ENCODE results near the gene MLLT10.

Gene MLLT10
- total RNA-seq, result 9.5 to 55.1 (median 34.7) reads per million in 17 experiments

DNA sequence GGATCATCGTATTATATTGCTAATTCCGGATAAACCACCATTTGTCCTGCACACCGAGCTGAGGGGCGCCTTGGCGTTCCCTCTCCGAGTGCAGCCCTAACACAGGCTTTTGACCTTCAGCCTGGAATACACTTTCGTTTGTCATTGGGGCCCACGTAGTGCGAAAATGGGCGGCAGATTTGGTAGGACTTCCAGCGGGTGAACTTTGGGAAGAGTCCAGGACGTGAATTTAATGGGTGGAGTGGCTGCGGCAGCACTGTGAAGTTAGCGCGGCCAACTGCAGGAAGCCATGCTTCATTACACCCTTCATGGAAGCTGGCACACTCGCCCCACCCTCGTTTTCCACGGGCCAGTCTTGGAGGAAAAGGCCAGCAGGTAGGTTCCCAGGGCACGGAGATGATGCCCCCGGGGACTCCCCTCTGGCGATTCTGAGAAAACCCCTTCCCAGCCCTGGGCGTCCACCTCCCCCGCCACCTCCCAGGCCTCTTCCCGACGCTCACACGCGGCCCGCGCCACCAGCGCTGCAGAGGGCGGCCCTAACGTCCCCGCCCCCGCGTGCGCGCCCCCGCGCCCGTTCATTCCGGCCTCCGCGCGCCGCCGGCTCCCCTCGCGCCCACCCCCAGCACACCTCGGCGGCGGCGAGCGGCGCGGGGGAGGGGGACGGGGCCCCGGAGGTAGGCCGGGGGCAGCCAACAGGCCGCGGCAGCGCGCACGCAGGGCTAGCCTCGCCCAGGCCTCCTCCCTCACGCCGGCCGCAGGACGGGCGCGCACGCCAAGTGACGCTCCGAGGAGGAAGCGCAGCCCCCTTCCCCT, at the start of gene MLLT10:
MLLT10 (plus strand) TSS at position 766 of the 813 bp plus-strand sequence. CDS start 413 bp downstream, outside the sequence.
- DNase-seq, result peak; percentile 94 to 97 (median 96)

- DNase-seq, result no peak
Measured at GRCh38 chr10:21487416-21488180, 46.4 kb upstream of the MLLT10 start.

GRCh38 chr10:21488246-21488956, 45.6 kb upstream of the MLLT10 start:
- DNase-seq, result no peak

DNA sequence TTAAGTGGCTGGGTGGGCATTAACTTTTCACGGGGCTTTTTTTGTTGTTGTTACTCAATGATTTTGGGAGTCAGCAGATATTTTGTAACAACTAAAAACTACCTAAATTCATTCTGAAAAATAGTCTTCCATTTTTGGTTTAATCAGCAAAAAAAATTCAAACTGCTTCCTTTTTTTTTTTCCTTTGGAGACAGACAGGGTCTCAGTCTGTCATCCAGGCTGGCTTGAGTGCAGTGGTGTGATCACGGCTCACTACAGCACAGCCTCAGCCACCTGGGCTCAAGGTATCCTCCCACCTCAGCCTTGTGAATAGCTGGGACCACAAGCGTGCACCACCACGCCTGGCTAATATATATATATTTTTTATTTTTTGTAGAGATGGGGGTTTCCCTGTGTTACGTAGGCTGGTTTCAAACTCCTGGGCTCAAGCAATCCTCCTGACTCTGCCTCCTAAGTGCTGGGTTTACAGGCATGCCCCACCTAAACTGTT, 45.0 kb upstream of the MLLT10 start:
- DNase-seq, result peak in 2 of 4 experiments; percentile 16 to 27

- no peak for DNase-seq
Measured at GRCh38 chr10:21490028-21490710, 43.9 kb upstream of the MLLT10 start.

DNA sequence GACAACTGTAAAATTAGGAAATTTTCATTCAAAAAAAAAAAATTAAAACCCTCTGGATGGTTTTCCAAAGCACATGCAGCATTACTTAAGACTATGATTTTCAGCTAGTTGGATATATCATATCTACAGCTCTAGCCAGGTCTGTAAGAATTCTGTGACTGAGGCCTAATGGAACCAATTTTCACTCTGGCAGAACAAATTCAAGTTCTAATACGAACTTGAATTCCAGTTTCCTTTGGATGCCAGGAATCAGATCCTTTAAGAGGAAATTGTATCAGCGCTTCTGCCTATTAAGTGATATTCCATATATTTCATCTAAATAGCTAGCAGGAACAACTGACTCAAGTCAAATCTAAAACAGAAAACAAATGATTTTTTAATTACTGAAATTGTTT, 43.3 kb upstream of the MLLT10 start:
- DNase-seq, result no peak

DNA sequence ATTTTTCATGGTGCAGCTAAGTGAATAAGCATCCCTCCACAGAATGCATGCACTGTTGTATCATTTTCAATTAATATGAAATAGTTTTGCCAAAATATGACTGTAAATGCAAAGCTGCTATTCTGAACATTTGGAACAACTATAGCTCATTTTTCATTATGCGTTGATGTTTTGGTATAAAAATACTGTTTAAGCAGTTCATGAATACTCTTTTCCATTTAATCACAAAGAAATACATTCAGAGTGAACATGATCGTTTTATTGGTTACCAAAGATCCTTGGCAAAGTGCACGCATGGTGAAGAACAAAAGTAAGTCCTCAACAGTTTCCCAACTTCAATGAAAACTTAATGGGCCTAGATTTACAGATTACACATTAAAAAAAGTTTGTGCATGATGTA, 41.6 kb upstream of the MLLT10 start:
- no peak for DNase-seq

DNA sequence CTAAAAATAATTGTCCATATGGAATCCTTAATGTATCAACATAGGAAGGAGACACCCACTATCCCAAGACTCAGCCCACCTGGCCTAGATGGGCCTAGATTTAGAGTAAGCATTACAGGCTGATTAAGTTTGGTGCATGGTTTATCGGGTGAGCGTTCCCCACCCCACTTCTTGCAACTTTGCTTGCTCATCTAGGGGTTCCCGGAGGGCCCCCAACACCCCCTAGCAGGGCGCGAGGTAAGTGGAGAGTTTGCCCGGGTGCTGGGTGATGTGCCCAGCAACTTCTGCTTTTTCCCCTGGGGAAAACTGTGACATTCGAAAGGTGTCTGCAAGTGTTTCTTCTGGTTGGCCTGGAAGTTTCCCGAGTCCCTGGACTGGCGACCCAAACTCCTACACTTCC, 40.2 kb upstream of the MLLT10 start:
- DNase-seq, result peak in 2 of 4 experiments; percentile 19 to 25

GRCh38 chr10:21494191-21495001, 39.6 kb upstream of the MLLT10 start:
- peak; percentile 8 to 62 (median 28) for DNase-seq

DNA sequence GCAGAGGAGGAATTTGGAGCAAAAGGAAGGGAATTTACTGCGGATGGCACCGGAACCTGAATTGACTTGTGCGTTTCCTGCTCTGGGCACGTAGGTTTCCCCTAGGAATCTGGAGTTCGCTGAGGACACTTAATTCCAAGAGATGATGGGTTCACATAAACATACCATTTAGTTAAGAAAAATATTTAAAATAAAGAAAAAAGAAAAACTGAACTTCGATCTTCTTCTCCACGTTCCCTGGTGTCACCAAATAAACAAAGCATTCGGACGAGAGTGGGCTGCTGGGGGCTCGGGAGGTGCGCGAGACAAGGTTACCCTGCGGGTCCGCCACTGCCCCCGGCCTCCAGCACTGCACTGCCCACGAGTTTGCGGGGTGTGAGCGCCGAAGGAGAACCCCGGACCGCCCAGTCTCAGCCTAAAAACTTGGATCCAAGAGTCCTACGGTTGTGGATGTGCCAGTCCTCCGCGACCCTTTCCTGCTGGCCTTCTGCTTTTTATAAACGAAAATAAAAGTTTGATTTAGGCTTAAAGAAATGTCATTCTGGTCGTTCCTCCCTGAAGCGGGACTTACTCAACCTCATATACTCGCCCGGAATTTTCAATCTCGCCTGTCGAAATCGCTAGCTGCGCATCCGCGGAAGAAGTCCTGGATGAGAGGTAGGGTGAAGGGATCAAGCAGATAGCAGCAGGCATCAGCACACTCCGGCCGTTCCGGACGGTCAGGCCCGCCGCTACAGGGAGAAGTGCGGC, 38.9 kb upstream of the MLLT10 start:
- DNase-seq, result peak in 1 of 4 experiments; percentile 19

- peak; percentile 78 to 91 (median 90) for DNase-seq
Measured at GRCh38 chr10:21495752-21496342, 38.2 kb upstream of the MLLT10 start.

DNA sequence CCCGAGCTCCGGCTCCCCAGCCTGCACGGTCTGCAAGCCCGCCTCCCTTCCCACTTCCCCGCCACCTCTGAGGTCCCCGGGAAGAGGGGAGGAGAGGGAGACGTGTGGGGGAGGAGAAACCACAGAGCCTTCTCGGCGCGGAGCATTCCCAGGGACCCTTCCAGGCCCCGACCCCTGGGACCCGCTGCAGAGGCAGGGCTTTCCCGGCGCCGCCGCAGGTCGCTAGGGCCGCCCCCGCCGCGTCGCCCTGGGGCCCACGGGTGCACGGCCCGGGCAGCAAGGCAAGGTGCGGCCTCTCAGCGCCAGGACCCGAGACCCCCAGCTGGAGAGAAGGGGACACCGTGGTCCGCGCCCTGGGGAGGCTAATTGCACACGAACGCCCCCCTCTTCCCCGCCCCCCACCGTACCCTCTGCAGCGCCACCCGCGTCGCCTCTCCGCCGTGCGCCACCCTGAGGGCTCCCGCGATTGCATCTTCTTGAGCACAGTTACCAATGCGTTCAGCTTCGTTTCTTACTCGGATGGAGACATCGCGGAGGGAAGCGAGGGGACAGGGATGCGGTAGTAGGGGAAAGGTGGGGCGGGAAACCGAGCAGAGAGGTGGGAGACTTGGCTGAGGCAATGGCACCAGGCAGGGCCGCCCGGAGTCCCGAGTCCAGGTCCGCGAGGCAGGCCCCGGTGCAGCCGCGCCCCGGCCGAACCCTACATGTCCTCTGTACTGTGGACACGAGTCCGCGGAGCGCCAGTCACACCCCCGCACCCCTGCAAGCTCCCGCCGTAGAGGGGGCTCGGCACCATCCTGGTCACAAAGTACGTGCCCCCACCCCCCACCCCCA, 37.5 kb upstream of the MLLT10 start:
- DNase-seq, result peak; percentile 35 to 70 (median 50)

GRCh38 chr10:21497177-21497807, 36.7 kb upstream of the MLLT10 start:
- DNase-seq, result peak; percentile 56 to 82 (median 64)

DNA sequence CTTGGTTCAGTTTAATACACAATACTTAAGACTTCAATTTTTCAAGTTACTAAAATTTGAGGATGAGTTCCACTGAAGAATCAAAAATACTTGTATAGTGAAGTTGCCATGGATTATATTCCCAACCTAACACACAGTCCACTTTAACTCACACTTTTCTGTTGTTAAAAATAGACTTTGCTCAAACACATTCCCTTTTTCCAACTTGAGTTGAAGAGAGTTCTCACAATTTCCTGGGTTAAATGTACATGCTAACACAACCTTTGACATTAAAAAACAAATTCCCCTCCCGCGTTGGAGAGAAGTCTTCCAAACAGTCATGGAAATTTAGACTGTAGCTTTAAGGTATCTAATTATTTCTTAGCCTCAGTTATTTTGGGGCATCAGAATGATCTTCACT, 35.7 kb upstream of the MLLT10 start:
- DNase-seq, result no peak

DNA sequence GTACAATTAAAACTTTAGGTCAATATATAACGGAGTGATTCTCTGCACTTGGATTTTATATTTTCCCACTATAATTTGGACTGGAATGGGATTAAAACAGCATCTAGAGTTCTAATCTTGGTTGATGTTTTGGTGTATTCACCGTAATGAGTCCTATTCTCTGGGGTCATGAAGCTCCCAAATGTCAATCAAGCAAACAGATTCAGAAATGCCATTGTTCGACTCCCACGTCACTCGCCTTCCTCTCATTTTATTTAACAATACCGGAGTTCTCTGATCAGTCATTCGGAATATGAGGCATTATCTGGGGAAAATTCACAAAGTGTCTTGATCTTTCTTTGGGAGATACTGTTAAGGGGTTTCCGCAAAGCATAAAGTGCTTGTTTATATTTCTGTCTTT, 35.0 kb upstream of the MLLT10 start:
- DNase-seq, result no peak

DNA sequence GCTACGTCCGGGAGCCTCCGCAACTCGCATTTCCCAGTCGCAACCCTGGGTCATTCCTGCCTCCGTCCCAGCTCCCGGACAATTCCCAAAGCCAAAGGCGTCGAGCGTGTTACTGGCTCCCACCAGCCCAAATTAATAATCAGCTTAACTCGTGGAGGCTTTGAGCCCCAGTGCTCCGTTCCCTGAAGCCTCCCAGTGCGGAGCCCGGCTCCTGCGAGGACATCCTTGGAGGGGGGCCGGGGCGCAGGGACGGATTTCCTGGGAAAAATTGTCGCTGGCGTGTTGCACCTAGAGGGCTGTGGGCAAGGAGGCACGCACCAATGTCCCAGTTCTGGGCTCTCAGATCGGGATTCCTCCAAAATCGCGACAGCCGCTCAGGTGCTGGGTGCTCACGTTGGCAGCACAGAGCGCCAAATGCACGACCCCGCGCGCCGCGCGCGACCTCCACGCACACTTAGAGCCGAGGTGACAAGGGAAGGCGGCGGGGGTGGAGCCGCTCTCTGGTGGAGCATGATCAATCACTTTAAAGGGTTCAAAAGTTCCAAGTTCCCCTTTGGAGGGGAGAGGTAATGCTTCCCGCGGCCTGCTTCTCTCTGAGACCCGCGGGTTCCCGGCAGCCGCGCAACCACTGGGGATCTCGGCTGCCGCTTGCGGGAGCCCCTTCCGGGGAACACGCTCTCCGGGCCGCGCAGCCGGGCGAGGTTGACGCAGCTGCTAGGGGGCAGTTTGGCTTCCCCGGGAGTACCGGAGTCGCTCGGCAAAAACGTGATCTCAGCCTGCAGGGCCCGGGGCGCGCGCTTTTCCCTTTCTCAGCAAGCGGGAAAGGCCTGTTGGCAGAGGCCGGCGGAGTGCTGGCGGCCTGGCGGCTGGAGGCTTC, 34.1 kb upstream of the MLLT10 start:
- peak; percentile 12 to 55 (median 40) for DNase-seq

DNA sequence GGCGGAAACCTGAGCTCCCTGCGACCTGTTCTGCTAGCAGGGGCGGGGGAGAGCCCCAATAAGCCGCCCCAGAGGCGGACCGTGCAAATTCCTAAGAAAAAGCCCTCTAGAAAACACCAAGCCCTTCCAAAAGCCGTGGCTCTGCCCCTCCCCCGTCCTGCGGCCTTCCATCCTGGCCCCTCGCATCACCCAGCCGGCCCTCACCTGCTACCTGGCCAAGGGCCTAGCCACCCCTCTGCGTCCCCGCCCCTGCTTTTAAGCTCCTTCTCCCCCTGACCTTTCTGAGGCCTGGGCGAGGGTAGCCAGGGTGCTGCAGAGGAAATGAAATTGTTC, 33.5 kb upstream of the MLLT10 start:
- no peak for DNase-seq

- DNase-seq, result no peak
Measured at GRCh38 chr10:21501091-21501490, 32.9 kb upstream of the MLLT10 start.
